A549 (cell line): Measurements from ENCODE around the gene FRMD3. TPM values are rescaled to one million over a fixed set of nuclear protein-coding genes. Genes with fewer than 3 reads are reported as not detected.

Experiments
- ATAC-seq, 2 experiments: fragments of 200-7000 bp in 1 of 2; fragments of >200 bp in 1 of 2; cut with Nextera tagmentation in 1 of 2; cut with Tn5 transposase in 1 of 2; 3 replicates each; pipeline versions ENCODE4 v1.8.0 to v1.9.1; 2018 to 2020; ENCODE audit warnings: mild to moderate bottlenecking in 1 of 2, moderate library complexity in 1 of 2
- CTCF ChIA-PET: fragments of 300-600 bp; sonication (Branson Sonifier 250); formaldehyde crosslinking; extraction: SDS; loops from one replicate; lab custom pipeline; 2021; ENCODE audit warnings: antibody characterized with exemption, inconsistent platforms; lab: Yijun Ruan, JAX
- POLR2A ChIA-PET: fragments of 350-600 bp; formaldehyde crosslinking; extraction: SDS; loops from one replicate; lab custom pipeline; 2021; ENCODE audit warnings: antibody characterized with exemption, inconsistent platforms; lab: Yijun Ruan, JAX
- DNase-seq, 2 experiments: peaks; one replicate each; pipeline versions ENCODE4 v3.0.0 to v3.0.0-alpha.2; 2011 to 2016; ENCODE audit warnings: low read depth in 1 of 2, low spot score in 1 of 2
- FAIRE-seq: peaks from 2 replicates; lab custom pipeline; 2011; peaks lifted over from hg19 to GRCh38; lab: Jason Lieb, UNC
- H3K27ac ChIP-seq, 2 experiments: fragments of >200 bp; sonication (Bioruptor Twin); formaldehyde crosslinking; 3 replicates each; pipeline ENCODE4 v1.5.1; 2016 to 2017
- H3K4me1 ChIP-seq: fragments of >200 bp; sonication (Bioruptor Twin); formaldehyde crosslinking; 3 replicates; pipeline ENCODE4 v1.6.1; 2016
- H3K4me2 ChIP-seq: fragments of >200 bp; sonication (Bioruptor Twin); formaldehyde crosslinking; 3 replicates; pipeline ENCODE4 v1.6.1; 2016
- H3K4me3 ChIP-seq: fragments of >200 bp; sonication (Bioruptor Twin); formaldehyde crosslinking; 3 replicates; pipeline ENCODE4 v1.5.1; 2016
- H3K9me3 ChIP-seq: fragments of >200 bp; sonication (Bioruptor Twin); formaldehyde crosslinking; 3 replicates; pipeline ENCODE4 v1.6.1; 2016
- CEBPB ChIP-seq, 2 experiments: fragments of >200 bp in 1 of 2; sonication (Bioruptor Twin) in 1 of 2; formaldehyde crosslinking in 1 of 2; IDR thresholded peaks; 2 replicates each; pipeline ENCODE4 v1.6.1; 2012 to 2016
- E2F6 ChIP-seq: IDR thresholded peaks from 2 replicates; pipeline ENCODE4 v1.6.1; 2012; ENCODE audit warnings: low read depth, borderline replicate concordance
- EHMT2 ChIP-seq: fragments of 200-600 bp; sonication (generic); IDR thresholded peaks from 2 replicates; pipeline ENCODE4 v1.6.1; 2016; ENCODE audit warnings: antibody characterized with exemption, low read depth, mild to moderate bottlenecking, moderate library complexity
- FOSB ChIP-seq: fragments of 250-450 bp; sonication (Bioruptor Pico); IDR thresholded peaks from 2 replicates; pipeline ENCODE4 v1.5.0; 2020; ENCODE audit warnings: mild to moderate bottlenecking, moderate library complexity
- FOSL2 ChIP-seq, 2 experiments: fragments of 450-650 bp in 1 of 2; fragments of >200 bp in 1 of 2; sonication (Bioruptor Twin) in 1 of 2; formaldehyde crosslinking; IDR thresholded peaks; 2 replicates each; pipeline versions ENCODE4 v1.5.0 to v1.6.1; 2016 to 2020; ENCODE audit warnings: mild to moderate bottlenecking in 1 of 2, moderate library complexity in 1 of 2
- HES2 ChIP-seq: fragments of >200 bp; sonication (Bioruptor Twin); formaldehyde crosslinking; IDR thresholded peaks from 2 replicates; pipeline ENCODE4 v1.6.1; 2016
- HEYL ChIP-seq: fragments of 250-450 bp; sonication (Bioruptor Pico); IDR thresholded peaks from 2 replicates; pipeline ENCODE4 v1.8.0; 2021; ENCODE audit warnings: mild to moderate bottlenecking, moderate library complexity
- KDM1A ChIP-seq: fragments of 200-600 bp; sonication (generic); IDR thresholded peaks from 2 replicates; pipeline ENCODE4 v1.6.1; 2016; ENCODE audit warnings: low read depth, mild to moderate bottlenecking
- MAX ChIP-seq: IDR thresholded peaks from 2 replicates; pipeline ENCODE4 v1.6.1; 2012
- MYC ChIP-seq: IDR thresholded peaks from 2 replicates; pipeline ENCODE4 v1.6.1; 2012; ENCODE audit warnings: mild to moderate bottlenecking, inconsistent platforms, low read length, improper control_type of control experiment, borderline replicate concordance
- NFE2L2 ChIP-seq: fragments of 150-350 bp; conservative IDR thresholded peaks from 2 replicates; pipeline ENCODE4 v1.6.1; 2014; ENCODE audit warnings: low read length
- NPAS2 ChIP-seq: fragments of 250-450 bp; sonication (Bioruptor Pico); IDR thresholded peaks from 2 replicates; pipeline ENCODE4 v1.8.0; 2022; ENCODE audit warnings: mild to moderate bottlenecking, moderate library complexity, borderline replicate concordance
- PBX3 ChIP-seq: IDR thresholded peaks from 2 replicates; pipeline ENCODE4 v1.6.1; 2012
- RAD21 ChIP-seq, 2 experiments: fragments of >200 bp in 1 of 2; sonication (Bioruptor Twin) in 1 of 2; formaldehyde crosslinking in 1 of 2; IDR thresholded peaks in 1 of 2; conservative IDR thresholded peaks in 1 of 2; 2 replicates in 1 of 2; 3 replicates in 1 of 2; pipeline ENCODE4 v1.6.1; 2012 to 2018; ENCODE audit warnings: inconsistent platforms in 1 of 2
- RFX5 ChIP-seq: fragments of 450-650 bp; IDR thresholded peaks from 2 replicates; pipeline ENCODE4 v1.7.1; 2014; ENCODE audit warnings: antibody characterized with exemption, mild to moderate bottlenecking, moderate library complexity
- SREBF2 ChIP-seq: fragments of 450-650 bp; IDR thresholded peaks from 2 replicates; pipeline ENCODE4 v1.6.1; 2014; ENCODE audit warnings: mild to moderate bottlenecking, moderate library complexity
- TP53 ChIP-seq: fragments of 250-450 bp; sonication (Bioruptor Pico); IDR thresholded peaks from 2 replicates; pipeline ENCODE4 v1.5.0; 2021; ENCODE audit warnings: mild to moderate bottlenecking, moderate library complexity
- USF2 ChIP-seq: fragments of 450-650 bp; IDR thresholded peaks from 2 replicates; pipeline ENCODE4 v1.6.1; 2014; ENCODE audit warnings: antibody characterized with exemption
- ZC3H11A ChIP-seq: fragments of 450-650 bp; IDR thresholded peaks from 2 replicates; pipeline ENCODE4 v1.6.1; 2014; ENCODE audit warnings: antibody characterized with exemption, mild to moderate bottlenecking
- ZNF302 ChIP-seq: fragments of 250-450 bp; sonication (Bioruptor Pico); IDR thresholded peaks from 2 replicates; pipeline ENCODE4 v1.9.0; 2021; ENCODE audit warnings: inconsistent platforms, mild to moderate bottlenecking, moderate library complexity
- WGBS: methylation state at CpG from one replicate; pipeline ENCODE4 v1.1.6; 2017; ENCODE audit errors: missing lambda C conversion rate; 5-methylcytosine and 5-hydroxymethylcytosine counted together
- polyA plus RNA-seq, 4 experiments: library from polyadenylated mRNA; depleted of rRNA in 3 of 4; stranded (reverse); fragments of >200 nt; fragmentation: RNase III in 1 of 4; extraction: RNeasy Plus Mini Kit Qiagen cat#74134 plus additional on column Dnase treatment in 1 of 4; gene quantifications; 2 replicates in 3 of 4; 3 replicates in 1 of 4; pipeline ENCODE4 v1.2.3, GENCODE V29; 2011 to 2017

Gene FRMD3
- polyA plus RNA-seq, 2 of the 4 experiments (the other 2 are of a cell fraction): 1.7 to 3.3 TPM

- ChIA-PET CTCF (no interaction called here), POLR2A (no interaction called here)
- no peak overlapping the region for H3K4me2 ChIP-seq
- ATAC-seq (no peak), DNase-seq (no peak), FAIRE-seq (no peak)
- 51% methylated on average over 3 of the region's 3 CpGs for WGBS
- no peak for TF ChIP-seq MAX
- no peak for TF ChIP-seq MYC
- no peak for TF ChIP-seq PBX3
- no peak for TF ChIP-seq TP53
- TF ChIP-seq HEYL (CRISPR knock-in tag): no peak
- no peak for TF ChIP-seq HES2
- H3K4me1 ChIP-seq: peaks cover 9% of the 10 kb centered on the region; the same call in 1 of the 3 replicates
- no peaks in the 10 kb centered on the region for H3K9me3 ChIP-seq
- H3K4me3 ChIP-seq: no peak overlapping the region
- no peak overlapping the region for H3K27ac ChIP-seq
These were observed 25.6 kb downstream of the FRMD3 start for GRCh38 chr9:83512621-83513020.

GRCh38 chr9:83511051-83511450, 27.1 kb downstream of the FRMD3 start:
- CTCF ChIA-PET: no interaction called here
- ATAC-seq: no peak
- H3K4me2 ChIP-seq: no peak overlapping the region
- H3K4me3 ChIP-seq: no peak overlapping the region
- H3K9me3 ChIP-seq: no peaks in the 10 kb centered on the region
- POLR2A ChIA-PET: no interaction called here
- H3K27ac ChIP-seq: no peak overlapping the region
- H3K4me1 ChIP-seq: peaks cover 9% of the 10 kb centered on the region; the same call in 1 of the 3 replicates
- 15% methylated on average over 1 of the region's 1 CpG for WGBS
- FAIRE-seq: no peak
- DNase-seq: no peak
- TF ChIP-seq RFX5: no peak
- no peak for TF ChIP-seq KDM1A
- TF ChIP-seq EHMT2: no peak
- TF ChIP-seq NFE2L2: no peak
- no peak for TF ChIP-seq CEBPB (IDR thresholded peaks at IDR 0.05)
- no peak for TF ChIP-seq FOSB (CRISPR knock-in tag)
- no peak for TF ChIP-seq MYC
- TF ChIP-seq NPAS2 (CRISPR knock-in tag): no peak
- TF ChIP-seq HES2: no peak
- TF ChIP-seq MAX: no peak
- no peak for TF ChIP-seq RAD21 (conservative IDR thresholded peaks at IDR 0.05 in 1 of 2, IDR thresholded peaks at IDR 0.05 in 1 of 2)
- no peak for TF ChIP-seq ZNF302 (CRISPR knock-in tag)
- TF ChIP-seq PBX3: no peak
- TF ChIP-seq E2F6: no peak
- no peak for TF ChIP-seq SREBF2
- TF ChIP-seq ZC3H11A: no peak
- TF ChIP-seq FOSL2 (IDR thresholded peaks at IDR 0.05): no peak
- no peak for TF ChIP-seq FOSL2 (CRISPR knock-in tag; IDR thresholded peaks at IDR 0.05)
- TF ChIP-seq USF2: no peak
